GM06990 (cell line): Measurements from ENCODE around the gene SNRPA1.

Source experiments
- DNase-seq: peaks from one replicate; pipeline ENCODE4 v3.0.0-alpha.2; 2011; ENCODE audit not compliant: insufficient read length; ENCODE audit errors: extremely low read depth
- H3K27me3 ChIP-seq: replicated peaks from 2 replicates; pipeline ENCODE4 v1.6.0; 2011; ENCODE audit warnings: low read length; ENCODE audit not compliant: control insufficient read depth, insufficient read depth
- H3K36me3 ChIP-seq: 2 replicates; pipeline ENCODE4 v1.5.1; 2011; ENCODE audit warnings: low read length; ENCODE audit not compliant: control insufficient read depth, insufficient read depth
- H3K4me3 ChIP-seq: replicated peaks from 2 replicates; pipeline ENCODE4 v1.5.1; 2011; ENCODE audit warnings: low read depth, mild to moderate bottlenecking, control low read depth, low read length
- TF ChIP-seq, protein P1 (sequence below): IDR thresholded peaks from 2 replicates; pipeline ENCODE4 v1.5.1; 2011; ENCODE audit warnings: low read length, control low read depth, mild to moderate bottlenecking, inconsistent platforms; ENCODE audit not compliant: insufficient read depth, poor library complexity, severe bottlenecking

Gene SNRPA1

DNA sequence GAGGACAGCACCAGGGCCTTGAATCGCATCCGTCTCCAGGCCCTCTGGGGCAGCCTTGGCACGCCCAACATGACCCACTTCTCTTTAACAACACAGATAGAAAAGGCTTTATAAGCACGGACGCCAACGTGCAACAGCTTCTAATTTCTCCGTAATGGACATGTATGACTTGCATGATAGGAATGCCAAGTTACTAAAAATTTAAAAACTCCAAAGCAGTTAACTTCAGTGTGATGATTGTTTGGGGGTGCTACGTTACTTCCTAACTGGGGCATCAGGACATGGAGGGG, 30.9 kb upstream of the SNRPA1 start:
- DNase-seq = no peak
- no peaks in the 10 kb centered on the region for H3K36me3 ChIP-seq
- H3K4me3 ChIP-seq = no peak overlapping the region
- no peaks in the 10 kb centered on the region; the same call in 1 of the 2 replicates for H3K27me3 ChIP-seq
- TF ChIP-seq, protein P1, sequence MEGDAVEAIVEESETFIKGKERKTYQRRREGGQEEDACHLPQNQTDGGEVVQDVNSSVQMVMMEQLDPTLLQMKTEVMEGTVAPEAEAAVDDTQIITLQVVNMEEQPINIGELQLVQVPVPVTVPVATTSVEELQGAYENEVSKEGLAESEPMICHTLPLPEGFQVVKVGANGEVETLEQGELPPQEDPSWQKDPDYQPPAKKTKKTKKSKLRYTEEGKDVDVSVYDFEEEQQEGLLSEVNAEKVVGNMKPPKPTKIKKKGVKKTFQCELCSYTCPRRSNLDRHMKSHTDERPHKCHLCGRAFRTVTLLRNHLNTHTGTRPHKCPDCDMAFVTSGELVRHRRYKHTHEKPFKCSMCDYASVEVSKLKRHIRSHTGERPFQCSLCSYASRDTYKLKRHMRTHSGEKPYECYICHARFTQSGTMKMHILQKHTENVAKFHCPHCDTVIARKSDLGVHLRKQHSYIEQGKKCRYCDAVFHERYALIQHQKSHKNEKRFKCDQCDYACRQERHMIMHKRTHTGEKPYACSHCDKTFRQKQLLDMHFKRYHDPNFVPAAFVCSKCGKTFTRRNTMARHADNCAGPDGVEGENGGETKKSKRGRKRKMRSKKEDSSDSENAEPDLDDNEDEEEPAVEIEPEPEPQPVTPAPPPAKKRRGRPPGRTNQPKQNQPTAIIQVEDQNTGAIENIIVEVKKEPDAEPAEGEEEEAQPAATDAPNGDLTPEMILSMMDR = no peak

DNA sequence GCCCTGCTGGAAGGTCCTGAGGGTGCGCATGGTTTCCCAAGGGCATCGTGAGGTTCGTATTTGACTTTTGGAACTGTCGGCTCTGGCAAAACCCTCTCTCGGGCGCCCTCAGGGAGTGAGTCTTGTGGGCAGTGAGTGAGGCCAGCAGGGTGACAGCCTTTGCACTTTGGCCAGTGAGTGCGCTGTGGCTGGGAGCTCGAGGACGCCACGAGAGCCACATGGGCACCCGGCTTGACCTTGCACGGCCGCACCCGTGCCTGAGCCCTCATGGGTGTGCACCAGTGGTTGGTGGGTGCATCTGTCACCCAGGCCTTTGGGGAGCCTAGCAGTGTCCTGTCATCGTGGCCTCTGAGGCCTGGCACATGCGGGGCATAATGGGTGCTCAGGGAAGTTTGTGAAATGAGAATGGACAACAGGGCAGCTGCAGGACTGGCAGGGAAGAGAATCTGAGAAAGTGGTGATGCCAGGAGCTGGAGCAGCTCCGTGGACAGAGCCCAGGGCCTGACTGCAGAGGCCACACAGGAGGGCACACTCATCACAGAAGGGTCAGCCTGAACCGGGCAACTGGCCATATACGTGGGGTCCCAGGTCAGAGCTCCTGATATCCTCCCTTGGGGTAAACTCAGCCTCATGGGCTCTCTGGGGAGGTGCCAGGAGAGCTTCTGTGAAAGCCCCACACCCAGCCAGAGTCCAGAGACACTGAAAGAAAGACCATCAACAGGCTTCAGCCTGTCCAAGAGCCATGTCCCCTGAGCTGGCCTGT, 30.4 kb upstream of the SNRPA1 start:
- TF ChIP-seq, protein P1 = no peak
- Histone ChIP-seq H3K36me3 (no peaks in the 10 kb centered on the region), H3K27me3 (peaks cover 2% of the 10 kb centered on the region; the same call in 1 of the 2 replicates), H3K4me3 (no peak overlapping the region)
- no peak for DNase-seq

DNA sequence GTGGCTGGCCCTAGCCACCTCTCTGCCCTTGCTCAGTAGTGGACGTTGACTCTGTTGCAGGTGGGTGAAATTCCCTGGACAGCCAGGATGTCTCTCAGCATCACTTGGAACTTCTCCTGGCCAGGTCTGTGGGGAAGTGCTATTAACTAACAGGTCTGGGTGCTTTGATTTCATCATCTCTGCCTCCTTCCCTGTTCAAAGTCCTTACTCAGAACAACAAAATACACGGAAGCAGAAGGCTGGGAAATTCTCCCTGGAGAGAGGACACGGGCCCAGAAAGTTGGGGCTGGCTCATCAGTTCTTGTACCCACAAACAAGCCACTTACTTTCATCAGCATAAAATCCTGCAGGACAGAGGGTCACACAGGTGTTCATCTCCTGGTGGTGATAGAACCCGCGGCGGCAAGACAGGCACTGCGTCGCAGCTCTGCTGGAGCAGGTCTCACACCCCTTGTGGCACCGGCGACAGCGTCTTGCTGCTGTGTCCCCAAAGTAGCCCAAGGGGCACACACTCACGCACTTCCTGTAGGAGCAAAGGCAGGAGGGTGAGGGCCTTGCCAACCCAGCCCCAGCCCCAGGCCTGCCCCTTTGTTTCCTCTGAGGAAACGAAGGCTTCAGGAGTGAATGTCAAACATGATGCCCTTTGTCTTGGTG, 29.6 kb upstream of the SNRPA1 start:
- TF ChIP-seq, protein P1 = no peak
- Histone ChIP-seq H3K27me3 (peaks cover 2% of the 10 kb centered on the region; the same call in 1 of the 2 replicates), H3K36me3 (no peaks in the 10 kb centered on the region), H3K4me3 (no peak overlapping the region)
- DNase-seq = no peak

DNA sequence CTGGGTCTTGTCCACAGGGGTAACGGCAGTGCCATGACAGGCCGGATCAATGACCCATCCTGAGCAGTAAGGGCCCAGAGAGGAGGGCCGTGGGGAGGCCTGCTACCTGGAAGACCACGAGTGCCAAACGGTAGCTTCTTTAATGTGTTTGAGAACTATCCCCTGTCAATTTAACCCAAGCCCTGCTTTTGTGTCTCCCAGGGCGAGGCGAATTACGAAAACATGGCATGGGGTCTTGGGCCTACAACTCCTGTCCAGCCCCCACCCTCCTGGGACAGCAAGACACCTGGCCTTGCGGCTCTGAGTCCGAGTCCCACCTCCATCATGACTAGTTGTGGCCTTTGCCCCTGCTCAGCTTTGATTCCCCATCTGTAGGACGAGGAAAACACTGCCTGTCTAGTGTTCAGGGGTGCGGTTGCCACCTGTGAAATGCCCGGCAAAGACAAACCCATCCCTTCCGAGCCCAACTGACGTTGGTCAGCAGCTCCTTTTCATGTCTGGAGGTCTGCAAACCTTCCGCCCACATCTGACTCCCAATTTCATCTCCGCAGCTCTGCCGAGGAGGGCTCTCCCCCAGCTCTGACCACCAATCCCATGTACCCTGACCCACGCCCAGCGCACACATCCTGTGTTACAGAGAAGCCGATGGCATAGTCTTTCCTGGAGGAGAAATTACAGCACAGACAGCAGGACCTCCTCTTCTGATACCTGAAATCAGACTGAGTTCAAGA, 28.9 kb upstream of the SNRPA1 start:
- peaks cover 2% of the 10 kb centered on the region; the same call in 1 of the 2 replicates for H3K27me3 ChIP-seq
- no peak for DNase-seq
- TF ChIP-seq, protein P1 = no peak

DNA sequence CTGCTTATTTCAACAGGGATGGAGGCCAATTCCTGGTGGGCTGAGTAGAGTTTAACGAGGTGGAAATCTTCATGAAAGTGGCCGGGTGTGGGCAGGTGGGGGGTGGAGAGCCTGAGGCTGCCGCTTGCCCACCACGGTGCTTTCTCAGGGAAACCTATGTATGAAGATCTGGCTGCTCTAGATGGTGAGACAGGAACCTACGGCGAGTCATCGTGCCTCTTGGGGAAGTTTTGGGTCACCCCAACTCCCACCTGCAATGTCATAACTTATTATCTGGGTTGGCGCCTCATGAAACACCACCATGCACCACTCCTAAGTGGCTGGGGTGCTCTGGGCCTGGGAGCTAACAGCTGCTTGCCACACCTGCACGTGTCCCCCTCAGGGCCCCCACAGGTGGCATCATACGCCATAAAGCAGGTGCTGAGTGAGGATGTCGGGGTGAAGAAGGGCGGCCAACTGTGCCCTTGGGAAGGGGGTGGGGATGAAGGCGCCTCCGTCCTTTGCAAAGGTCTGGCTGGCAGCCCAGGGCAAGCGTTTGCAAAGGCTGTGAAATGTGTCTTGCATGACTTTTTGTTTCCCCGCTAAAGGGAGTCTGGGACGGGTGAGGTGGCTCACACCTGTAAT, 27.9 kb upstream of the SNRPA1 start:
- Histone ChIP-seq H3K4me3 (no peak overlapping the region), H3K27me3 (peaks cover 2% of the 10 kb centered on the region; the same call in 1 of the 2 replicates), H3K36me3 (no peaks in the 10 kb centered on the region)
- DNase-seq = no peak
- TF ChIP-seq, protein P1 = no peak

More for the DNA sequence above, 28.9 kb upstream of the SNRPA1 start:
- Histone ChIP-seq H3K4me3 (no peak overlapping the region), H3K36me3 (no peaks in the 10 kb centered on the region)
